ENCODE data around the gene ARID4B. TPM values are rescaled to one million over a fixed set of nuclear protein-coding genes. Genes with fewer than 3 reads are reported as not detected.
A peak's percentile ranks its signal among the peaks of the same experiment; 100 is the strongest.

ARID4B gene
- total and polyA plus RNA-seq, 2 of the 13 experiments (the other 11 are each of a cell fraction or from before 2014, with no cell fraction given) = 9.7 to 24.6 TPM

DNA sequence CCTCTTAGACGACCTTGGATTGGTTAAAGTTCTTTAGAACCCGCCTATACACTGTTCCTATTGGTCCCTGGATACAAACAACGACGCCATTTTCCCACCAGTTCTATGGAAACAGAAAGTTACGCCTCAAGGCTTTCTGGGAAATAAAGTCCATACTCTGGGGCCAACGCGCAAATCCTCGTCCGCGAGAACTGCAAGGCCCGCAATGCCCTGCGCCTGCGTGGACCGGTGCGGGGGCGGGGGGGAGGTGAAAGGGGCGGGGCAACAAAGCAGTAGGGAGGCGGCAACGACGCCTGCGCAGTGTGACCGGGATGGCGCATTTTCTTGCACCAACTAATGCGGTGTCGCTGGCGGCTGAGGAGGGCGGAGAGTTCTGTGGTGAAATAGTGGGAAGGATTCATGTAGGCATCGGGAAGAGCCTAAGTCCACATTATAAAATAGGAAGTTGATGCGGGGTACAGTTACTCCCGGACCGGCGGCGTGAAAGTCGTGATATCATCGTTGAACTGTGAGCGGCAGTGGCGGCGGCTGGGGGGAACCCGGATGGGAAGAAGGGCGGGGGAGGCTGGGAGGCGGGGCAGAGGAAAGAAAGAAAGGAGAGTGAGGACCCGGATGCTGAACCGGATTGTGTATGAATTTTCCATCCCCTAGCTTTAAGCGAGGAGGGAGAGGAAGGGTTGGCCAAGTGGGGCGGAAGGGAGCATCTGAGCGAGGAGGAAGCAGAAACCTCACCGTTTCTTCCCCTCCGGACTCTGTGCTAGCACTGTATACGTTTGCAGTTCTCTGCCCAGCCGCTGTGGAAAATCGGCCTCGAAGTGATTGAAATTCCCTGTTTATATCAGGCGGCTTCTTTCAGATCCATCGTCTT, 526 bp upstream of the ARID4B start, which contains the start of gene GGPS1 (continued):
- TF ChIP-seq, protein P1, sequence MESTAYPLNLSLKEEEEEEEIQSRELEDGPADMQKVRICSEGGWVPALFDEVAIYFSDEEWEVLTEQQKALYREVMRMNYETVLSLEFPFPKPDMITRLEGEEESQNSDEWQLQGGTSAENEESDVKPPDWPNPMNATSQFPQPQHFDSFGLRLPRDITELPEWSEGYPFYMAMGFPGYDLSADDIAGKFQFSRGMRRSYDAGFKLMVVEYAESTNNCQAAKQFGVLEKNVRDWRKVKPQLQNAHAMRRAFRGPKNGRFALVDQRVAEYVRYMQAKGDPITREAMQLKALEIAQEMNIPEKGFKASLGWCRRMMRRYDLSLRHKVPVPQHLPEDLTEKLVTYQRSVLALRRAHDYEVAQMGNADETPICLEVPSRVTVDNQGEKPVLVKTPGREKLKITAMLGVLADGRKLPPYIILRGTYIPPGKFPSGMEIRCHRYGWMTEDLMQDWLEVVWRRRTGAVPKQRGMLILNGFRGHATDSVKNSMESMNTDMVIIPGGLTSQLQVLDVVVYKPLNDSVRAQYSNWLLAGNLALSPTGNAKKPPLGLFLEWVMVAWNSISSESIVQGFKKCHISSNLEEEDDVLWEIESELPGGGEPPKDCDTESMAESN (CRISPR knock-in tag; conservative IDR thresholded peaks at IDR 0.05) = no peak
- TF ChIP-seq ZNF121 (CRISPR knock-in tag; IDR thresholded peaks at IDR 0.05) = no peak
- no peak; the same call in 1 of the 2 replicates for TF ChIP-seq SOX5 (CRISPR knock-in tag; IDR thresholded peaks at IDR 0.05; ENCODE audit: borderline replicate concordance)
- TF ChIP-seq, protein P2, sequence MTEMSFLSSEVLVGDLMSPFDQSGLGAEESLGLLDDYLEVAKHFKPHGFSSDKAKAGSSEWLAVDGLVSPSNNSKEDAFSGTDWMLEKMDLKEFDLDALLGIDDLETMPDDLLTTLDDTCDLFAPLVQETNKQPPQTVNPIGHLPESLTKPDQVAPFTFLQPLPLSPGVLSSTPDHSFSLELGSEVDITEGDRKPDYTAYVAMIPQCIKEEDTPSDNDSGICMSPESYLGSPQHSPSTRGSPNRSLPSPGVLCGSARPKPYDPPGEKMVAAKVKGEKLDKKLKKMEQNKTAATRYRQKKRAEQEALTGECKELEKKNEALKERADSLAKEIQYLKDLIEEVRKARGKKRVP (CRISPR knock-in tag; IDR thresholded peaks at IDR 0.05) = peak in 1 of 2 experiments; percentile 32; a peak in 1 of 4 replicates
- TF ChIP-seq ZNF674 (CRISPR knock-in tag; IDR thresholded peaks at IDR 0.05; ENCODE audit: low read depth) = no peak
- no peak; the same call in 1 of the 2 replicates for TF ChIP-seq FOXC1 (CRISPR knock-in tag; IDR thresholded peaks at IDR 0.05; ENCODE audit: borderline replicate concordance)
- TF ChIP-seq ZBTB7B (CRISPR knock-in tag; IDR thresholded peaks at IDR 0.05) = no peak
- no peak for TF ChIP-seq NFE2L2 (IDR thresholded peaks at IDR 0.05; ENCODE audit: low read length)
- TF ChIP-seq, protein P3, sequence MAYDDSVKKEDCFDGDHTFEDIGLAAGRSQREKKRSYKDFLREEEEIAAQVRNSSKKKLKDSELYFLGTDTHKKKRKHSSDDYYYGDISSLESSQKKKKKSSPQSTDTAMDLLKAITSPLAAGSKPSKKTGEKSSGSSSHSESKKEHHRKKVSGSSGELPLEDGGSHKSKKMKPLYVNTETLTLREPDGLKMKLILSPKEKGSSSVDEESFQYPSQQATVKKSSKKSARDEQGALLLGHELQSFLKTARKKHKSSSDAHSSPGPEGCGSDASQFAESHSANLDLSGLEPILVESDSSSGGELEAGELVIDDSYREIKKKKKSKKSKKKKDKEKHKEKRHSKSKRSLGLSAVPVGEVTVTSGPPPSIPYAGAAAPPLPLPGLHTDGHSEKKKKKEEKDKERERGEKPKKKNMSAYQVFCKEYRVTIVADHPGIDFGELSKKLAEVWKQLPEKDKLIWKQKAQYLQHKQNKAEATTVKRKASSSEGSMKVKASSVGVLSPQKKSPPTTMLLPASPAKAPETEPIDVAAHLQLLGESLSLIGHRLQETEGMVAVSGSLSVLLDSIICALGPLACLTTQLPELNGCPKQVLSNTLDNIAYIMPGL (CRISPR knock-in tag; IDR thresholded peaks at IDR 0.05; ENCODE audit: borderline replicate concordance in 1 of 2, low read depth in 1 of 2) = peak; percentile 50 to 75; a peak in 2 of 4 replicates
- no peak for TF ChIP-seq ZNF460 (CRISPR knock-in tag; IDR thresholded peaks at IDR 0.05; ENCODE audit: borderline replicate concordance)
- peak; percentile 90 for TF ChIP-seq CREM (IDR thresholded peaks at IDR 0.05)
- no peak for TF ChIP-seq CREM (CRISPR knock-in tag; IDR thresholded peaks at IDR 0.05)
- TF ChIP-seq ZNF446 (CRISPR knock-in tag; IDR thresholded peaks at IDR 0.05) = peak; percentile 77; the same call in 1 of the 2 replicates
- TF ChIP-seq ZNF703 (CRISPR knock-in tag; IDR thresholded peaks at IDR 0.05; ENCODE audit: borderline replicate concordance) = no peak
- TF ChIP-seq, protein P4, sequence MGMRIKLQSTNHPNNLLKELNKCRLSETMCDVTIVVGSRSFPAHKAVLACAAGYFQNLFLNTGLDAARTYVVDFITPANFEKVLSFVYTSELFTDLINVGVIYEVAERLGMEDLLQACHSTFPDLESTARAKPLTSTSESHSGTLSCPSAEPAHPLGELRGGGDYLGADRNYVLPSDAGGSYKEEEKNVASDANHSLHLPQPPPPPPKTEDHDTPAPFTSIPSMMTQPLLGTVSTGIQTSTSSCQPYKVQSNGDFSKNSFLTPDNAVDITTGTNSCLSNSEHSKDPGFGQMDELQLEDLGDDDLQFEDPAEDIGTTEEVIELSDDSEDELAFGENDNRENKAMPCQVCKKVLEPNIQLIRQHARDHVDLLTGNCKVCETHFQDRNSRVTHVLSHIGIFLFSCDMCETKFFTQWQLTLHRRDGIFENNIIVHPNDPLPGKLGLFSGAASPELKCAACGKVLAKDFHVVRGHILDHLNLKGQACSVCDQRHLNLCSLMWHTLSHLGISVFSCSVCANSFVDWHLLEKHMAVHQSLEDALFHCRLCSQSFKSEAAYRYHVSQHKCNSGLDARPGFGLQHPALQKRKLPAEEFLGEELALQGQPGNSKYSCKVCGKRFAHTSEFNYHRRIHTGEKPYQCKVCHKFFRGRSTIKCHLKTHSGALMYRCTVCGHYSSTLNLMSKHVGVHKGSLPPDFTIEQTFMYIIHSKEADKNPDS (CRISPR knock-in tag; IDR thresholded peaks at IDR 0.05) = no peak
- no peak for TF ChIP-seq REL (CRISPR knock-in tag; conservative IDR thresholded peaks at IDR 0.05)
- TF ChIP-seq SIN3A (IDR thresholded peaks at IDR 0.05; ENCODE audit: borderline replicate concordance, low read depth, low read length) = peak; percentile 59; the same call in 1 of the 2 replicates
- TF ChIP-seq REPIN1 (CRISPR knock-in tag; IDR thresholded peaks at IDR 0.05; ENCODE audit: borderline replicate concordance, low read depth) = 0 out of 2 replicates have a peak, but pooled peaks have one; percentile 31
- TF ChIP-seq ZNF558 (CRISPR knock-in tag; IDR thresholded peaks at IDR 0.05; ENCODE audit: borderline replicate concordance) = peak; percentile 88; the same call in 1 of the 2 replicates
- no peak for TF ChIP-seq ZC3H13 (CRISPR knock-in tag; IDR thresholded peaks at IDR 0.05)
- peak; percentile 64 for TF ChIP-seq POLR2AphosphoS5 (IDR thresholded peaks at IDR 0.05; ENCODE audit: low read depth, low read length)
- TF ChIP-seq JUND (CRISPR knock-in tag; IDR thresholded peaks at IDR 0.05) = no peak
- TF ChIP-seq RFXANK (CRISPR knock-in tag; IDR thresholded peaks at IDR 0.05) = no peak

Data from HepG2 (cell line).